ENCODE measurements around the gene ECM1.

Gene ECM1

GRCh38 chr1:150511551-150511950 lies 3.6 kb downstream of the ECM1 start:
- DNase-seq (ENCODE audit: low read depth): no peak
- no peak for TF ChIP-seq CTCF (IDR thresholded peaks at IDR 0.05; ENCODE audit: insufficient read depth, low read depth, low read length, missing control alignments)
- H3K4me3 ChIP-seq (ENCODE audit: low read depth, low read length): no peak overlapping the region

- H3K4me3 ChIP-seq (ENCODE audit: low read depth, low read length): no peak overlapping the region
- no peak for TF ChIP-seq CTCF (IDR thresholded peaks at IDR 0.05; ENCODE audit: insufficient read depth, low read depth, low read length, missing control alignments)
- DNase-seq (ENCODE audit: low read depth): no peak
These were observed 4.2 kb downstream of the ECM1 start for GRCh38 chr1:150511985-150512660.

- DNase-seq (ENCODE audit: low read depth): no peak
- no peak overlapping the region for H3K4me3 ChIP-seq (ENCODE audit: low read depth, low read length)
- no peak for TF ChIP-seq CTCF (IDR thresholded peaks at IDR 0.05; ENCODE audit: insufficient read depth, low read depth, low read length, missing control alignments)
These were observed 4.9 kb downstream of the ECM1 start for GRCh38 chr1:150512846-150513245.

- H3K4me3 ChIP-seq (ENCODE audit: low read depth, low read length): no peak overlapping the region
- no peak for DNase-seq (ENCODE audit: low read depth)
- TF ChIP-seq CTCF (IDR thresholded peaks at IDR 0.05; ENCODE audit: insufficient read depth, low read depth, low read length, missing control alignments): no peak
These were observed 5.5 kb downstream of the ECM1 start for GRCh38 chr1:150513351-150513791.

GRCh38 chr1:150514260-150514659 lies 6.4 kb downstream of the ECM1 start:
- no peak overlapping the region for H3K4me3 ChIP-seq (ENCODE audit: low read depth, low read length)
- no peak for TF ChIP-seq CTCF (IDR thresholded peaks at IDR 0.05; ENCODE audit: insufficient read depth, low read depth, low read length, missing control alignments)
- DNase-seq (ENCODE audit: low read depth): no peak

- TF ChIP-seq CTCF (IDR thresholded peaks at IDR 0.05; ENCODE audit: insufficient read depth, low read depth, low read length, missing control alignments): no peak
- peak overlapping the region; percentile 67 for H3K4me3 ChIP-seq (ENCODE audit: low read depth, low read length)
- DNase-seq (ENCODE audit: low read depth): no peak
These were observed 7.0 kb downstream of the ECM1 start for GRCh38 chr1:150514913-150515327.

Measured in GM12865 (cell line).